Measurements from ENCODE around the gene FYB1. TPM values are rescaled to one million over a fixed set of nuclear protein-coding genes. Genes with fewer than 3 reads are reported as not detected.

Gene FYB1
- total RNA-seq, 1 experiment from 2014 or later, result 0.42 TPM

- Histone ChIP-seq H3K27ac (ENCODE audit: low read depth, low read length) (no peak overlapping the region), H3K9me3 (ENCODE audit: control insufficient read depth in 1 of 2, insufficient read depth in 1 of 2, low read depth in 1 of 2, low read length in 2 of 2) (no peaks in the 10 kb centered on the region), H3K36me3 (ENCODE audit: control insufficient read depth in 1 of 2, insufficient read depth in 2 of 2, low read length in 2 of 2) (no peaks in the 10 kb centered on the region), H3K4me3 (replicated peaks in 1 of 2; ENCODE audit: low read depth in 1 of 2, low read length in 2 of 2) (no peak overlapping the region), H3K79me2 (ENCODE audit: insufficient read depth, low read length) (no peaks in the 10 kb centered on the region), H3K9ac (ENCODE audit: low read length) (no peak overlapping the region), H2AFZ (ENCODE audit: low read depth, low read length, poor library complexity, severe bottlenecking) (peak overlapping the region; percentile 62), H3K4me2 (ENCODE audit: low read length) (no peak overlapping the region), H3K4me1 (ENCODE audit: control insufficient read depth in 1 of 2, insufficient read depth in 2 of 2, low read length in 2 of 2) (peaks cover 16 to 25% of the 10 kb centered on the region in 2 experiments; a peak in 3 of 4 replicates), H4K20me1 (ENCODE audit: insufficient read depth) (no peaks in the 10 kb centered on the region), H3K9me2 (ENCODE audit: insufficient read depth) (no peaks in the 10 kb centered on the region), H3K27me3 (ENCODE audit: insufficient read depth, low read length) (no peaks in the 10 kb centered on the region)
- ATAC-seq (no peak), DNase-seq (ENCODE audit: low read depth, low spot score) (no peak)
- no peak for TF ChIP-seq ZNF274 (IDR thresholded peaks at IDR 0.05; ENCODE audit: low read depth, low read length)
- no peak for TF ChIP-seq YY1 (IDR thresholded peaks at IDR 0.05; ENCODE audit: extremely low read depth, insufficient replicate concordance, low read depth, low read length)
- no peak for TF ChIP-seq EGR1 (IDR thresholded peaks at IDR 0.05; ENCODE audit: low read depth)
- no peak for TF ChIP-seq EZH2 (IDR thresholded peaks at IDR 0.05)
- TF ChIP-seq CBX3 (IDR thresholded peaks at IDR 0.05; ENCODE audit: low read depth), result no peak
- TF ChIP-seq EZH2phosphoT487 (IDR thresholded peaks at IDR 0.05; ENCODE audit: borderline replicate concordance), result no peak
- no peak for TF ChIP-seq ATF3 (IDR thresholded peaks at IDR 0.05)
- no peak for TF ChIP-seq SRF (IDR thresholded peaks at IDR 0.05; ENCODE audit: low read depth)
- no peak for TF ChIP-seq MAX (IDR thresholded peaks at IDR 0.05)
- no peak for TF ChIP-seq CTCF (IDR thresholded peaks at IDR 0.05 in 2 of 3, conservative IDR thresholded peaks at IDR 0.05 in 1 of 3; ENCODE audit: borderline replicate concordance in 1 of 3, insufficient read depth in 1 of 3, low read depth in 2 of 3, low read length in 2 of 3)
- TF ChIP-seq RAD21 (IDR thresholded peaks at IDR 0.05; ENCODE audit: low read depth), result no peak
- no peak for TF ChIP-seq JUND (IDR thresholded peaks at IDR 0.05)
- TF ChIP-seq ELF1 (IDR thresholded peaks at IDR 0.05; ENCODE audit: borderline replicate concordance, low read depth), result no peak
- TF ChIP-seq ZFX (IDR thresholded peaks at IDR 0.05), result no peak
- no peak for TF ChIP-seq FOSL1 (IDR thresholded peaks at IDR 0.05; ENCODE audit: low read depth)
- BruUV-seq (replicated peaks), result no TSS peak
- intact Hi-C loops (cut with micrococcal nuclease), result no loop called here
- ChIA-PET RAD21 (ENCODE audit: low non-redundant PET in 1 of 2, low total read pairs in 2 of 2, uncharacterized antibody in 2 of 2, unreplicated experiment in 2 of 2) (no interaction called here), POLR2A (interaction anchor here (1.0 kb wide), 1 partner anchor 13 kb away, joined by 3 read pairs; no protein-coding TSS in a partner anchor), CTCF (no interaction called here)
These were observed 20.0 kb downstream of the FYB1 start for GRCh38 chr5:39199335-39199734.

Measured in HCT116 (cell line).